Upper lobe of left lung (tissue), 4 donors: ENCODE data around the gene EGF.

ENCODE experiments used
- CTCF ChIP-seq, 6 experiments: fragments of 450-650 bp in 4 of 6; fragments of 200-600 bp in 2 of 6; sonication (generic) in 2 of 6; IDR thresholded peaks; one replicate each; pipeline ENCODE4 v1.5.1; 2016 to 2019; ENCODE audit warnings: antibody characterized with exemption in 6 of 6
- POLR2AphosphoS5 ChIP-seq, 2 donors: sonication (generic); formaldehyde crosslinking; IDR thresholded peaks; one replicate each; pipeline ENCODE4 v1.5.1; 2017; ENCODE audit warnings: antibody characterized with exemption in 2 of 2

GRCh38 chr4:109979920-109980717 is 67.4 kb downstream of the EGF start:
- no peak for TF ChIP-seq POLR2AphosphoS5 (IDR thresholded peaks at IDR 0.05)
- no peak for TF ChIP-seq CTCF (IDR thresholded peaks at IDR 0.05)
